NCI-H345 treated with DMSO at 0.1 percent for 48 hours (cell line): ENCODE data around the gene SMIM28.
A peak's percentile ranks its signal among the peaks of the same experiment; 100 is the strongest.
"Not testable (repeated sequence)": the region's sequence is repeated elsewhere in the genome, so short reads cannot be mapped to it uniquely, and the experiment has no call there.

Experiments
- DNase-seq: peaks from one replicate; lab custom pipeline; 2025; ENCODE audit not compliant: unreplicated experiment; lab: John Stamatoyannopoulos, UW

SMIM28 gene

GRCh38 chr6:138403801-138404665 lies 26.3 kb downstream of the SMIM28 start, which contains the start of gene HEBP2:
Gene HEBP2, plus strand, starts transcription at chr6:138404223. Its CDS starts 273 bp downstream, at chr6:138404496.
- DNase-seq: peak; percentile 88

- no peak for DNase-seq
Observed at GRCh38 chr6:138404666-138405337, 27.1 kb downstream of the SMIM28 start.

GRCh38 chr6:138405816-138406413 lies 28.2 kb downstream of the SMIM28 start:
- no peak for DNase-seq

GRCh38 chr6:138406443-138406842 lies 28.7 kb downstream of the SMIM28 start:
- no peak for DNase-seq

- no peak for DNase-seq
Observed at GRCh38 chr6:138410048-138410735, 32.5 kb downstream of the SMIM28 start.

GRCh38 chr6:138410972-138411880 lies 33.5 kb downstream of the SMIM28 start:
- DNase-seq: no peak

GRCh38 chr6:138415125-138415524 lies 37.4 kb downstream of the SMIM28 start:
- no peak for DNase-seq

- DNase-seq: no peak
Observed at GRCh38 chr6:138416206-138416605, 38.5 kb downstream of the SMIM28 start.

GRCh38 chr6:138417493-138418117 lies 39.9 kb downstream of the SMIM28 start:
- DNase-seq: no peak

GRCh38 chr6:138418118-138418742 lies 40.5 kb downstream of the SMIM28 start:
- DNase-seq: no peak

GRCh38 chr6:138419766-138420165 lies 42.1 kb downstream of the SMIM28 start:
- no peak for DNase-seq

GRCh38 chr6:138420356-138420755 lies 42.7 kb downstream of the SMIM28 start:
- DNase-seq: no peak

GRCh38 chr6:138421089-138421488 lies 43.4 kb downstream of the SMIM28 start:
- no peak for DNase-seq

GRCh38 chr6:138421608-138422007 lies 43.9 kb downstream of the SMIM28 start:
- no peak for DNase-seq

- DNase-seq: no peak
Observed at GRCh38 chr6:138422861-138423260, 45.2 kb downstream of the SMIM28 start.

GRCh38 chr6:138424004-138424904 lies 46.5 kb downstream of the SMIM28 start:
- no peak for DNase-seq

- DNase-seq: not testable (repeated sequence)
Observed at GRCh38 chr6:138425256-138425655, 47.6 kb downstream of the SMIM28 start.

GRCh38 chr6:138426500-138427123 lies 48.9 kb downstream of the SMIM28 start:
- no peak for DNase-seq
